A549 (cell line): ENCODE results near the gene BTBD2. TPM values are rescaled to one million over a fixed set of nuclear protein-coding genes. Genes with fewer than 3 reads are reported as not detected.
A peak's percentile ranks its signal among the peaks of the same experiment; 100 is the strongest.

Experiments
- ATAC-seq, 2 experiments: fragments of 200-7000 bp in 1 of 2; fragments of >200 bp in 1 of 2; cut with Nextera tagmentation in 1 of 2; cut with Tn5 transposase in 1 of 2; 3 replicates each; pipeline versions ENCODE4 v1.8.0 to v1.9.1; 2018 to 2020; ENCODE audit warnings: mild to moderate bottlenecking in 1 of 2, moderate library complexity in 1 of 2
- CTCF ChIA-PET: fragments of 300-600 bp; sonication (Branson Sonifier 250); formaldehyde crosslinking; extraction: SDS; loops from one replicate; lab custom pipeline; 2021; ENCODE audit warnings: antibody characterized with exemption, inconsistent platforms; lab: Yijun Ruan, JAX
- POLR2A ChIA-PET: fragments of 350-600 bp; formaldehyde crosslinking; extraction: SDS; loops from one replicate; lab custom pipeline; 2021; ENCODE audit warnings: antibody characterized with exemption, inconsistent platforms; lab: Yijun Ruan, JAX
- DNase-seq, 2 experiments: peaks; one replicate each; pipeline versions ENCODE4 v3.0.0 to v3.0.0-alpha.2; 2011 to 2016; ENCODE audit warnings: low read depth in 1 of 2, low spot score in 1 of 2
- FAIRE-seq: peaks from 2 replicates; lab custom pipeline; 2011; peaks lifted over from hg19 to GRCh38; lab: Jason Lieb, UNC
- H3K27ac ChIP-seq, 2 experiments: fragments of >200 bp; sonication (Bioruptor Twin); formaldehyde crosslinking; 3 replicates each; pipeline ENCODE4 v1.5.1; 2016 to 2017
- H3K4me1 ChIP-seq: fragments of >200 bp; sonication (Bioruptor Twin); formaldehyde crosslinking; 3 replicates; pipeline ENCODE4 v1.6.1; 2016
- H3K4me2 ChIP-seq: fragments of >200 bp; sonication (Bioruptor Twin); formaldehyde crosslinking; 3 replicates; pipeline ENCODE4 v1.6.1; 2016
- H3K4me3 ChIP-seq: fragments of >200 bp; sonication (Bioruptor Twin); formaldehyde crosslinking; 3 replicates; pipeline ENCODE4 v1.5.1; 2016
- H3K9me3 ChIP-seq: fragments of >200 bp; sonication (Bioruptor Twin); formaldehyde crosslinking; 3 replicates; pipeline ENCODE4 v1.6.1; 2016
- BHLHE40 ChIP-seq: IDR thresholded peaks from 2 replicates; pipeline ENCODE4 v1.6.1; 2012; ENCODE audit warnings: low read depth, low read length, inconsistent platforms
- CBX2 ChIP-seq: fragments of 200-600 bp; sonication (generic); IDR thresholded peaks from 2 replicates; pipeline ENCODE4 v1.6.1; 2016; ENCODE audit warnings: low read depth, mild to moderate bottlenecking, borderline replicate concordance
- EHMT2 ChIP-seq: fragments of 200-600 bp; sonication (generic); IDR thresholded peaks from 2 replicates; pipeline ENCODE4 v1.6.1; 2016; ENCODE audit warnings: antibody characterized with exemption, low read depth, mild to moderate bottlenecking, moderate library complexity
- ELK1 ChIP-seq: fragments of 150-350 bp; IDR thresholded peaks from 2 replicates; pipeline ENCODE4 v1.6.1; 2014; ENCODE audit warnings: low read depth, mild to moderate bottlenecking, low read length
- GATA3 ChIP-seq: IDR thresholded peaks from 2 replicates; pipeline ENCODE4 v1.6.1; 2012; ENCODE audit warnings: borderline replicate concordance
- JUN ChIP-seq, 2 experiments: fragments of >200 bp; sonication (Bioruptor Twin); formaldehyde crosslinking; IDR thresholded peaks; 2 replicates in 1 of 2; 3 replicates in 1 of 2; pipeline ENCODE4 v1.6.1; 2016 to 2017
- MAFK ChIP-seq: fragments of 450-650 bp; IDR thresholded peaks from 2 replicates; pipeline ENCODE4 v1.6.1; 2014; ENCODE audit not compliant: partially characterized antibody
- NFE2L2 ChIP-seq: fragments of 150-350 bp; conservative IDR thresholded peaks from 2 replicates; pipeline ENCODE4 v1.6.1; 2014; ENCODE audit warnings: low read length
- NPAS2 ChIP-seq: fragments of 250-450 bp; sonication (Bioruptor Pico); IDR thresholded peaks from 2 replicates; pipeline ENCODE4 v1.8.0; 2022; ENCODE audit warnings: mild to moderate bottlenecking, moderate library complexity, borderline replicate concordance
- PBX3 ChIP-seq: IDR thresholded peaks from 2 replicates; pipeline ENCODE4 v1.6.1; 2012
- PHF8 ChIP-seq: fragments of 200-600 bp; sonication (generic); IDR thresholded peaks from 2 replicates; pipeline ENCODE4 v1.6.1; 2016; ENCODE audit warnings: low read depth, mild to moderate bottlenecking, antibody characterized with exemption, moderate library complexity, borderline replicate concordance
- POLR2AphosphoS2 ChIP-seq: conservative IDR thresholded peaks from 2 replicates; pipeline ENCODE4 v1.6.1; 2012; ENCODE audit warnings: low read length, improper control_type of control experiment, inconsistent platforms
- RARB ChIP-seq: fragments of 250-450 bp; sonication (Bioruptor Pico); IDR thresholded peaks from 2 replicates; pipeline ENCODE4 v1.8.0; 2021; ENCODE audit warnings: mild to moderate bottlenecking, moderate library complexity
- RNF2 ChIP-seq: fragments of 200-600 bp; sonication (generic); IDR thresholded peaks from 2 replicates; pipeline ENCODE4 v1.6.1; 2016; ENCODE audit warnings: low read depth, mild to moderate bottlenecking, antibody characterized with exemption, moderate library complexity, borderline replicate concordance
- TFCP2L1 ChIP-seq: fragments of 250-450 bp; sonication (Bioruptor Pico); IDR thresholded peaks from 2 replicates; pipeline ENCODE4 v1.5.0; 2021; ENCODE audit warnings: mild to moderate bottlenecking
- TP53 ChIP-seq: fragments of 250-450 bp; sonication (Bioruptor Pico); IDR thresholded peaks from 2 replicates; pipeline ENCODE4 v1.5.0; 2021; ENCODE audit warnings: mild to moderate bottlenecking, moderate library complexity
- ZNF302 ChIP-seq: fragments of 250-450 bp; sonication (Bioruptor Pico); IDR thresholded peaks from 2 replicates; pipeline ENCODE4 v1.9.0; 2021; ENCODE audit warnings: inconsistent platforms, mild to moderate bottlenecking, moderate library complexity
- WGBS: methylation state at CpG from one replicate; pipeline ENCODE4 v1.1.6; 2017; ENCODE audit errors: missing lambda C conversion rate; 5-methylcytosine and 5-hydroxymethylcytosine counted together
- polyA plus RNA-seq, 4 experiments: library from polyadenylated mRNA; depleted of rRNA in 3 of 4; stranded (reverse); fragments of >200 nt; fragmentation: RNase III in 1 of 4; extraction: RNeasy Plus Mini Kit Qiagen cat#74134 plus additional on column Dnase treatment in 1 of 4; gene quantifications; 2 replicates in 3 of 4; 3 replicates in 1 of 4; pipeline ENCODE4 v1.2.3, GENCODE V29; 2011 to 2017
- TF ChIP-seq, protein P1 (sequence below): fragments of 200-600 bp; sonication (generic); IDR thresholded peaks from 2 replicates; pipeline ENCODE4 v1.6.1; 2016; ENCODE audit warnings: antibody characterized with exemption, mild to moderate bottlenecking, moderate library complexity
- TF ChIP-seq, protein P2 (sequence below): IDR thresholded peaks from 2 replicates; pipeline ENCODE4 v1.6.1; 2012; ENCODE audit warnings: low read depth, borderline replicate concordance
- TF ChIP-seq, protein P3 (sequence below): fragments of 450-650 bp; IDR thresholded peaks from 2 replicates; pipeline ENCODE4 v1.6.1; 2014; ENCODE audit warnings: antibody characterized with exemption

Gene BTBD2
- polyA plus RNA-seq, 2 of the 4 experiments (the other 2 are of a cell fraction): 16.3 to 29.6 TPM

GRCh38 chr19:2026770-2027169 is 11.3 kb upstream of the BTBD2 start:
- Histone ChIP-seq H3K4me1 (peaks cover 14% of the 10 kb centered on the region), H3K9me3 (peaks cover 5% of the 10 kb centered on the region; the same call in 1 of the 3 replicates), H3K4me2 (no peak overlapping the region), H3K27ac (0 out of 6 replicates have a peak overlapping the region, but pooled peaks of 1 of the 2 experiments have one; percentile 16), H3K4me3 (no peak overlapping the region)
- ATAC-seq (peak in 1 of 2 experiments; percentile 13; a peak in 1 of 6 replicates), DNase-seq (no peak), FAIRE-seq (no peak)
- TF ChIP-seq BHLHE40: no peak
- TF ChIP-seq, protein P1, sequence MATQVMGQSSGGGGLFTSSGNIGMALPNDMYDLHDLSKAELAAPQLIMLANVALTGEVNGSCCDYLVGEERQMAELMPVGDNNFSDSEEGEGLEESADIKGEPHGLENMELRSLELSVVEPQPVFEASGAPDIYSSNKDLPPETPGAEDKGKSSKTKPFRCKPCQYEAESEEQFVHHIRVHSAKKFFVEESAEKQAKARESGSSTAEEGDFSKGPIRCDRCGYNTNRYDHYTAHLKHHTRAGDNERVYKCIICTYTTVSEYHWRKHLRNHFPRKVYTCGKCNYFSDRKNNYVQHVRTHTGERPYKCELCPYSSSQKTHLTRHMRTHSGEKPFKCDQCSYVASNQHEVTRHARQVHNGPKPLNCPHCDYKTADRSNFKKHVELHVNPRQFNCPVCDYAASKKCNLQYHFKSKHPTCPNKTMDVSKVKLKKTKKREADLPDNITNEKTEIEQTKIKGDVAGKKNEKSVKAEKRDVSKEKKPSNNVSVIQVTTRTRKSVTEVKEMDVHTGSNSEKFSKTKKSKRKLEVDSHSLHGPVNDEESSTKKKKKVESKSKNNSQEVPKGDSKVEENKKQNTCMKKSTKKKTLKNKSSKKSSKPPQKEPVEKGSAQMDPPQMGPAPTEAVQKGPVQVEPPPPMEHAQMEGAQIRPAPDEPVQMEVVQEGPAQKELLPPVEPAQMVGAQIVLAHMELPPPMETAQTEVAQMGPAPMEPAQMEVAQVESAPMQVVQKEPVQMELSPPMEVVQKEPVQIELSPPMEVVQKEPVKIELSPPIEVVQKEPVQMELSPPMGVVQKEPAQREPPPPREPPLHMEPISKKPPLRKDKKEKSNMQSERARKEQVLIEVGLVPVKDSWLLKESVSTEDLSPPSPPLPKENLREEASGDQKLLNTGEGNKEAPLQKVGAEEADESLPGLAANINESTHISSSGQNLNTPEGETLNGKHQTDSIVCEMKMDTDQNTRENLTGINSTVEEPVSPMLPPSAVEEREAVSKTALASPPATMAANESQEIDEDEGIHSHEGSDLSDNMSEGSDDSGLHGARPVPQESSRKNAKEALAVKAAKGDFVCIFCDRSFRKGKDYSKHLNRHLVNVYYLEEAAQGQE: no peak
- TF ChIP-seq NFE2L2: no peak
- ChIA-PET CTCF (interaction anchor here (1.4 to 4.4 kb wide), 2 partner anchors 7 to 43 kb away, joined by 8 to 20 read pairs; no protein-coding TSS in a partner anchor), POLR2A (no interaction called here)
- 81% methylated on average over 10 of the region's 10 CpGs for WGBS

DNA sequence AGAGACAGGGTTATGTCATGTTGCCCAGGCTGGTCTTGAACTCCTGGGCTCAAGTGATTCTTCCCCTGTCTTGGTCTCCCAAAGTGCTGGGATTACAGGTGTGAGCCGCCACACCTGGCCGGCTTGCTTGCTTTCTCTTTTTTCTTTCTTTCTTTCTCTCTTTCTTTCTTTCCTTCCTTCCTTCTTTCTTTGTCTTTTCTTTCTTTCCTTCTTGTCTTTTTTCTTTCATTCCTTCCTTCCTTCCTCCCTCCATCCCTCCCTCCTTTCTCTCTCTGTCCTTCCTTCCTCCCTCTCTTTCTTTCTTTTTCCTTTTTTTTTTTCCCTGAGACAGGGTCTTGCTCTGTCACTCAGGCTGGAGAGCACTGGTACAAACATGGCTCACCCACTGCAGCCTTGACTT is 6.8 kb upstream of the BTBD2 start:
- no peak for ATAC-seq
- Histone ChIP-seq H3K4me3 (no peak overlapping the region), H3K4me2 (no peak overlapping the region), H3K9me3 (peaks cover 5% of the 10 kb centered on the region; the same call in 1 of the 3 replicates), H3K27ac (no peak overlapping the region), H3K4me1 (no peaks in the 10 kb centered on the region; the same call in 2 of the 3 replicates)
- 97% methylated on average over 2 of the region's 2 CpGs for WGBS
- no peak for TF ChIP-seq NPAS2
- no peak for TF ChIP-seq POLR2AphosphoS2
- TF ChIP-seq PBX3: no peak
- TF ChIP-seq, protein P2, sequence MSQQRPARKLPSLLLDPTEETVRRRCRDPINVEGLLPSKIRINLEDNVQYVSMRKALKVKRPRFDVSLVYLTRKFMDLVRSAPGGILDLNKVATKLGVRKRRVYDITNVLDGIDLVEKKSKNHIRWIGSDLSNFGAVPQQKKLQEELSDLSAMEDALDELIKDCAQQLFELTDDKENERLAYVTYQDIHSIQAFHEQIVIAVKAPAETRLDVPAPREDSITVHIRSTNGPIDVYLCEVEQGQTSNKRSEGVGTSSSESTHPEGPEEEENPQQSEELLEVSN: no peak
- no peak for TF ChIP-seq GATA3
- TF ChIP-seq PHF8: no peak
- no peak for TF ChIP-seq CBX2
- TF ChIP-seq JUN (IDR thresholded peaks at IDR 0.05): no peak
- no peak for TF ChIP-seq EHMT2
- no peak for TF ChIP-seq TP53
- TF ChIP-seq ZNF302 (CRISPR knock-in tag): no peak
- TF ChIP-seq RNF2: no peak
- no peak for TF ChIP-seq MAFK
- no peak for TF ChIP-seq ELK1
- TF ChIP-seq, protein P3, sequence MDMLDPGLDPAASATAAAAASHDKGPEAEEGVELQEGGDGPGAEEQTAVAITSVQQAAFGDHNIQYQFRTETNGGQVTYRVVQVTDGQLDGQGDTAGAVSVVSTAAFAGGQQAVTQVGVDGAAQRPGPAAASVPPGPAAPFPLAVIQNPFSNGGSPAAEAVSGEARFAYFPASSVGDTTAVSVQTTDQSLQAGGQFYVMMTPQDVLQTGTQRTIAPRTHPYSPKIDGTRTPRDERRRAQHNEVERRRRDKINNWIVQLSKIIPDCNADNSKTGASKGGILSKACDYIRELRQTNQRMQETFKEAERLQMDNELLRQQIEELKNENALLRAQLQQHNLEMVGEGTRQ: no peak
- no peak for TF ChIP-seq TFCP2L1 (CRISPR knock-in tag)
- TF ChIP-seq RARB (CRISPR knock-in tag): no peak
- FAIRE-seq: no peak
- DNase-seq: no peak
- CTCF ChIA-PET: interaction anchor here (0.9 to 7.3 kb wide), 3 partner anchors 19 to 48 kb away, joined by 3 to 54 read pairs (median 4); no protein-coding TSS in a partner anchor
- POLR2A ChIA-PET: no interaction called here
